Keratinocyte (primary cell): ENCODE data around the gene TXN2.

Source experiments
- CTCF ChIP-seq, 3 experiments: IDR thresholded peaks in 1 of 3; conservative IDR thresholded peaks in 1 of 3; optimal IDR thresholded peaks in 1 of 3; 2 replicates in 2 of 3; 3 replicates in 1 of 3; pipeline versions ENCODE3 to v1.5.1; 2011; ENCODE audit warnings: low read length in 3 of 3, mild to moderate bottlenecking in 3 of 3, moderate library complexity in 2 of 3, control low read depth in 1 of 3, inconsistent platforms in 1 of 3; ENCODE audit not compliant: insufficient read depth in 2 of 3; ENCODE audit errors: extremely low read depth in 1 of 3
- EZH2 ChIP-seq: IDR thresholded peaks from one replicate; pipeline ENCODE4 v1.6.1; 2012; ENCODE audit warnings: inconsistent platforms, mild to moderate bottlenecking, low read length, moderate library complexity

DNA sequence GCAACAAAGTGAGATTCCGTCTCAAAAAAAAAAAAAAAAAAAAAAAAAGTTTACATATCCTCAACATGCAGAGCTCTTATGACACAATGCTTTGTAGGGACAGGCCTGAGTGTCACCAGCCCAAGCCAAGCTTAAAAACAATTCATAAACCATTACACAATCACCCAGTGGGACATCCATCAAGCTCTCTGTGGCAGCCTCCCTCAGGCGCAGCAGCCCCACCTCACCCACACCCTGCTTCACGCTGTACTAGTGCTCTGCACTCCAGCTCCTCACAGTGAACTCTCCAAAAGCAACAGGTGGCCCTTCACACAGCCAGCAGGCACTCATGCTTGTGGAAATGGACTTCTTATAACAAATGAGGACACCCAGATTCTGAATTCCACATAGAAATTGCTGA, 28.9 kb upstream of the TXN2 start:
- TF ChIP-seq CTCF (optimal IDR thresholded peaks at IDR 0.05 in 1 of 3, IDR thresholded peaks at IDR 0.05 in 1 of 3, conservative IDR thresholded peaks at IDR 0.05 in 1 of 3; ENCODE audit: extremely low read depth in 1 of 3, insufficient read depth in 2 of 3, low read length in 3 of 3) (no peak), EZH2 (no peak)
